K562 (cell line): ENCODE measurements around the gene DPYSL4. TPM values are rescaled to one million over a fixed set of nuclear protein-coding genes. Genes with fewer than 3 reads are reported as not detected.

ENCODE experiments used
- ATAC-seq: fragments of 200-7000 bp; cut with Tn5 transposase; 3 replicates; pipeline ENCODE4 v1.9.1; 2020; ENCODE audit warnings: moderate library complexity
- BruUV-seq: library from RNA; stranded (reverse); fragments of 400-500 nt; replicated peaks from 2 replicates; lab custom pipeline; 2021; lab: Mats Ljungman, UMichigan
- CTCF ChIA-PET: fragments of 300-600 bp; formaldehyde crosslinking; extraction: SDS; loops from one replicate; lab custom pipeline; 2021; ENCODE audit warnings: low intra/inter-chr PET ratio; lab: Yijun Ruan, JAX
- POLR2A ChIA-PET: fragments of 300-600, 350-650 bp; sonication (Branson Sonifier 250); formaldehyde crosslinking; extraction: SDS; loops from one replicate; lab custom pipeline; 2021; ENCODE audit warnings: antibody characterized with exemption, inconsistent platforms; lab: Yijun Ruan, JAX
- DNase-seq, 4 experiments: peaks; one replicate each; pipeline versions ENCODE4 v3.0.0 to v3.0.0-alpha.2; 2011 to 2018; ENCODE audit warnings: low spot score in 3 of 4, mixed read lengths in 3 of 4; ENCODE audit errors: extremely low read depth in 1 of 4
- FAIRE-seq: peaks from 2 replicates; lab custom pipeline; 2011; peaks lifted over from hg19 to GRCh38; lab: Jason Lieb, UNC
- H2AFZ ChIP-seq: 2 replicates; pipeline ENCODE4 v1.6.0; 2011; ENCODE audit warnings: low read depth, low read length, control low read depth, inconsistent platforms
- H3K27ac ChIP-seq: fragments of 200-600 bp; 3 replicates; pipeline ENCODE4 v1.8.0; 2011; ENCODE audit warnings: low read depth, mild to moderate bottlenecking, control low read depth, inconsistent platforms, low read length, moderate library complexity, mixed read lengths; ENCODE audit errors: extremely low read depth
- H3K27me3 ChIP-seq, 2 experiments: fragments of 300-600 bp in 1 of 2; 2 replicates in 1 of 2; 3 replicates in 1 of 2; pipeline versions ENCODE4 v1.6.0 to v1.8.0; 2011; ENCODE audit warnings: inconsistent platforms in 2 of 2, low read length in 2 of 2, mild to moderate bottlenecking in 1 of 2, mixed read lengths in 1 of 2, moderate library complexity in 1 of 2; ENCODE audit not compliant: control insufficient read depth in 2 of 2, insufficient read depth in 2 of 2
- H3K36me3 ChIP-seq: fragments of 300-600 bp; 3 replicates; pipeline ENCODE4 v1.8.0; 2011; ENCODE audit warnings: mild to moderate bottlenecking, low read length, inconsistent platforms; ENCODE audit not compliant: control insufficient read depth, insufficient read depth
- H3K4me1 ChIP-seq, 2 experiments: fragments of 200-600 bp in 1 of 2; replicated peaks in 1 of 2; 2 replicates in 1 of 2; 3 replicates in 1 of 2; pipeline versions ENCODE4 v1.5.1 to v1.8.0; 2011; ENCODE audit warnings: inconsistent platforms in 2 of 2, low read length in 2 of 2, mild to moderate bottlenecking in 1 of 2, mixed read lengths in 1 of 2, moderate library complexity in 1 of 2; ENCODE audit not compliant: control insufficient read depth in 2 of 2, insufficient read depth in 2 of 2
- H3K4me2 ChIP-seq: 2 replicates; pipeline ENCODE4 v1.6.1; 2011; ENCODE audit warnings: low read length, control low read depth, inconsistent platforms, mixed read lengths; ENCODE audit not compliant: insufficient read depth
- H3K4me3 ChIP-seq: fragments of 200-600 bp; sonication (generic), shearing (Covaris generic); 2 replicates; pipeline ENCODE4 v1.5.1; 2016; ENCODE audit warnings: control low read depth, inconsistent platforms
- H3K79me2 ChIP-seq: fragments of 200-600 bp; 3 replicates; pipeline ENCODE4 v1.8.0; 2011; ENCODE audit warnings: low read length, inconsistent platforms; ENCODE audit not compliant: control insufficient read depth, insufficient read depth
- H3K9ac ChIP-seq, 2 experiments: 2 replicates each; pipeline versions ENCODE4 v1.6.0 to v1.6.1; 2011; ENCODE audit warnings: low read depth in 2 of 2, low read length in 2 of 2, control low read depth in 1 of 2, inconsistent platforms in 1 of 2, mild to moderate bottlenecking in 1 of 2, mixed read lengths in 1 of 2; ENCODE audit not compliant: insufficient read depth in 1 of 2
- H3K9me1 ChIP-seq: one replicate; pipeline ENCODE4 v1.6.0; 2011; ENCODE audit warnings: inconsistent platforms, mild to moderate bottlenecking, low read length, moderate library complexity; ENCODE audit not compliant: control insufficient read depth, insufficient read depth
- H3K9me3 ChIP-seq: replicated peaks from 2 replicates; pipeline ENCODE4 v1.5.1; 2011; ENCODE audit warnings: low read depth, low read length, inconsistent platforms; ENCODE audit not compliant: control insufficient read depth, insufficient read depth
- H4K20me1 ChIP-seq: replicated peaks from 2 replicates; pipeline ENCODE4 v1.6.1; 2011; ENCODE audit warnings: low read length, inconsistent platforms, mixed read lengths; ENCODE audit not compliant: control insufficient read depth, insufficient read depth
- ATF4 ChIP-seq: fragments of 450-650 bp; formaldehyde crosslinking; IDR thresholded peaks from 2 replicates; pipeline ENCODE4 v1.4.0; 2022; ENCODE audit warnings: mild to moderate bottlenecking, moderate library complexity
- DPF2 ChIP-seq: fragments of 450-650 bp; IDR thresholded peaks from 2 replicates; pipeline ENCODE4 v1.6.1; 2016
- GATA2 ChIP-seq: sonication (generic); formaldehyde crosslinking; IDR thresholded peaks from 2 replicates; pipeline ENCODE4 v1.4.0; 2020; ENCODE audit warnings: mild to moderate bottlenecking, missing genetic modification reagents
- GMEB1 ChIP-seq: fragments of 250-450 bp; sonication (Bioruptor Pico); IDR thresholded peaks from 2 replicates; pipeline ENCODE4 v1.4.0; 2020; ENCODE audit warnings: mild to moderate bottlenecking
- ID3 ChIP-seq, 2 experiments: fragments of 250-450 bp in 1 of 2; fragments of 450-650 bp in 1 of 2; sonication (Bioruptor Pico) in 1 of 2; IDR thresholded peaks; 2 replicates each; pipeline versions ENCODE4 v1.6.1 to v1.8.0; 2016 to 2021; ENCODE audit warnings: mild to moderate bottlenecking in 2 of 2, moderate library complexity in 2 of 2, missing compliant biosample characterization in 1 of 2, missing genetic modification characterization in 1 of 2
- NRF1 ChIP-seq, 2 experiments: fragments of 450-650 bp; IDR thresholded peaks in 1 of 2; conservative IDR thresholded peaks in 1 of 2; 2 replicates each; pipeline ENCODE4 v1.6.1; 2014; ENCODE audit warnings: mild to moderate bottlenecking in 2 of 2
- PATZ1 ChIP-seq: fragments of 250-450 bp; sonication (Bioruptor Pico); IDR thresholded peaks from 2 replicates; pipeline ENCODE4 v1.5.0; 2020; ENCODE audit warnings: mild to moderate bottlenecking, borderline replicate concordance
- SMAD1 ChIP-seq: fragments of 150-350 bp; IDR thresholded peaks from 2 replicates; pipeline ENCODE4 v1.6.1; 2014; ENCODE audit warnings: low read length, low read depth; ENCODE audit not compliant: partially characterized antibody
- SMAD2 ChIP-seq: fragments of 150-350 bp; IDR thresholded peaks from 2 replicates; pipeline ENCODE4 v1.6.1; 2014; ENCODE audit warnings: low read depth, mild to moderate bottlenecking, low read length
- THRA ChIP-seq: fragments of 450-650 bp; IDR thresholded peaks from 2 replicates; pipeline ENCODE4 v1.6.1; 2017; ENCODE audit warnings: mild to moderate bottlenecking, moderate library complexity
- YY1 ChIP-seq, 3 experiments: IDR thresholded peaks; 2 replicates each; pipeline ENCODE4 v1.6.1; 2011; ENCODE audit warnings: low read length in 2 of 3, mild to moderate bottlenecking in 2 of 3, moderate library complexity in 2 of 3, borderline replicate concordance in 1 of 3, control low read depth in 1 of 3, low read depth in 1 of 3; ENCODE audit not compliant: insufficient read depth in 3 of 3, insufficient replicate concordance in 2 of 3, control insufficient read depth in 1 of 3, insufficient read length in 1 of 3; ENCODE audit errors: extremely low read depth in 1 of 3
- ZNF507 ChIP-seq: conservative IDR thresholded peaks from 2 replicates; pipeline ENCODE4 v1.6.1; 2017; ENCODE audit warnings: missing genetic modification characterization, missing compliant biosample characterization
- ZNF639 ChIP-seq, 2 experiments: fragments of 200-800 bp in 1 of 2; sonication (Bioruptor generic) in 1 of 2; sonication (generic) in 1 of 2; formaldehyde crosslinking in 1 of 2; IDR thresholded peaks in 1 of 2; conservative IDR thresholded peaks in 1 of 2; 2 replicates each; pipeline versions ENCODE4 v1.5.0 to v1.6.1; 2016 to 2020; ENCODE audit warnings: missing compliant biosample characterization in 1 of 2, missing genetic modification characterization in 1 of 2, missing genetic modification reagents in 1 of 2
- WGBS: fragments of 100-300 bp; shearing (Covaris generic); methylation state at CpG from one replicate; pipeline ENCODE4 v1.1.6; 2016; ENCODE audit warnings: low coverage, mixed read lengths; ENCODE audit not compliant: insufficient coverage; ENCODE audit errors: missing lambda C conversion rate; 5-methylcytosine and 5-hydroxymethylcytosine counted together
- in situ Hi-C: fragments of 300-500 bp; cut with MboI; formaldehyde crosslinking; loops from 4 replicates; pipeline ENCODE4 v1.15.0; 2018; ENCODE audit warnings: inconsistent platforms, mixed read lengths
- intact Hi-C: fragments of 100-400 bp; cut with micrococcal nuclease; formaldehyde crosslinking; loops from 2 replicates; pipeline ENCODE4 v1.14.2; 2022
- polyA plus RNA-seq, 8 experiments: library from polyadenylated mRNA; depleted of rRNA in 4 of 8; stranded (reverse) in 5 of 8; unstranded in 3 of 8; fragments of >200 nt; fragmentation: Nextera tagmentation in 2 of 8; fragmentation: Illumina TruSeq in 1 of 8; extraction: Ambion mirVana in 2 of 8; extraction: Trizol in 1 of 8; gene quantifications; 2 replicates each; pipeline versions ENCODE4 v1.2.1 to v1.2.3, GENCODE V29; 2011 to 2014; ENCODE audit warnings: inconsistent platforms in 1 of 8, missing spikeins in 1 of 8
- total RNA-seq, 7 experiments: library from RNA; depleted of rRNA in 6 of 7; stranded (reverse); fragments of >200 nt in 6 of 7; fragmentation: Illumina TruSeq in 2 of 7; extraction: Trizol in 2 of 7; gene quantifications; 2 replicates each; pipeline versions ENCODE4 v1.2.1 to v1.2.3, GENCODE V29; 2011 to 2021; ENCODE audit warnings: low replicate concordance in 1 of 7

DPYSL4 gene
- total and polyA plus RNA-seq, 9 of the 15 experiments (the other 6 are each of a cell fraction or from before 2014, with no cell fraction given): 0.03 TPM; not detected in 8

- Histone ChIP-seq H2AFZ (no peak overlapping the region), H3K4me3 (no peak overlapping the region), H3K9me1 (no peaks in the 10 kb centered on the region), H3K4me2 (no peak overlapping the region), H3K36me3 (no peaks in the 10 kb centered on the region), H3K27ac (no peak overlapping the region), H3K9me3 (no peaks in the 10 kb centered on the region), H3K9ac (no peak overlapping the region), H3K4me1 (no peaks in the 10 kb centered on the region), H3K27me3 (no peaks in the 10 kb centered on the region), H3K79me2 (no peaks in the 10 kb centered on the region), H4K20me1 (no peaks in the 10 kb centered on the region)
- in situ Hi-C loops (no loop called here), intact Hi-C loops (no loop called here)
- WGBS: 0% methylated on average over 5 of the region's 7 CpGs
- ATAC-seq (no peak), FAIRE-seq (no peak), DNase-seq (no peak)
- BruUV-seq: no TSS peak
- ChIA-PET CTCF (no interaction called here), POLR2A (no interaction called here)
- TF ChIP-seq ZNF639 (CRISPR knock-in tag; conservative IDR thresholded peaks at IDR 0.05 in 1 of 2, IDR thresholded peaks at IDR 0.05 in 1 of 2): no peak
- TF ChIP-seq THRA: no peak
- no peak for TF ChIP-seq ATF4 (CRISPR knock-in tag)
- no peak for TF ChIP-seq DPF2
- TF ChIP-seq ZNF507 (tag): no peak
- TF ChIP-seq YY1 (IDR thresholded peaks at IDR 0.05; ENCODE audit: borderline replicate concordance in 1 of 3, control insufficient read depth in 1 of 3, extremely low read depth in 1 of 3, insufficient read depth in 3 of 3, insufficient read length in 1 of 3, insufficient replicate concordance in 2 of 3, low read depth in 1 of 3, low read length in 2 of 3): no peak
- no peak for TF ChIP-seq NRF1 (conservative IDR thresholded peaks at IDR 0.05 in 1 of 2, IDR thresholded peaks at IDR 0.05 in 1 of 2)
- no peak for TF ChIP-seq SMAD1
- no peak for TF ChIP-seq GATA2 (CRISPR knock-in tag)
- TF ChIP-seq GMEB1 (CRISPR knock-in tag): no peak
- no peak for TF ChIP-seq ID3 (CRISPR knock-in tag; IDR thresholded peaks at IDR 0.05)
- no peak for TF ChIP-seq ID3 (tag; IDR thresholded peaks at IDR 0.05)
- TF ChIP-seq PATZ1 (CRISPR knock-in tag): no peak
- TF ChIP-seq SMAD2: no peak
Observed at GRCh38 chr10:132154440-132154839, 32.3 kb upstream of the DPYSL4 start.
